ENCODE measurements around the gene TPCN1.

- TF ChIP-seq POLR2A (IDR thresholded peaks at IDR 0.05) (no peak), CTCF (IDR thresholded peaks at IDR 0.05) (no peak), POLR2AphosphoS5 (IDR thresholded peaks at IDR 0.05) (no peak)
Observed at GRCh38 chr12:113235976-113236375, 14.7 kb downstream of the TPCN1 start.

All from breast epithelium (tissue), 3 donors.